ENCODE measurements around the gene HCST. TPM values are rescaled to one million over a fixed set of nuclear protein-coding genes. Genes with fewer than 3 reads are reported as not detected.

Gene HCST
- total RNA-seq, 6 experiments from 2014 or later, result 0.96 to 4.1 (median 1.2) TPM

- DNase-seq, result no peak
- Mint-ChIP-seq H3K9me3 (no peaks in the 10 kb centered on the region), H3K36me3 (ENCODE audit: low read depth) (no peaks in the 10 kb centered on the region), H3K4me1 (ENCODE audit: low read depth) (no peaks in the 10 kb centered on the region), H3K27ac (no peak overlapping the region), H3K4me3 (no peak overlapping the region), H3K27me3 (ENCODE audit: insufficient read depth) (peaks cover 41% of the 10 kb centered on the region)
- TF ChIP-seq, protein P1, sequence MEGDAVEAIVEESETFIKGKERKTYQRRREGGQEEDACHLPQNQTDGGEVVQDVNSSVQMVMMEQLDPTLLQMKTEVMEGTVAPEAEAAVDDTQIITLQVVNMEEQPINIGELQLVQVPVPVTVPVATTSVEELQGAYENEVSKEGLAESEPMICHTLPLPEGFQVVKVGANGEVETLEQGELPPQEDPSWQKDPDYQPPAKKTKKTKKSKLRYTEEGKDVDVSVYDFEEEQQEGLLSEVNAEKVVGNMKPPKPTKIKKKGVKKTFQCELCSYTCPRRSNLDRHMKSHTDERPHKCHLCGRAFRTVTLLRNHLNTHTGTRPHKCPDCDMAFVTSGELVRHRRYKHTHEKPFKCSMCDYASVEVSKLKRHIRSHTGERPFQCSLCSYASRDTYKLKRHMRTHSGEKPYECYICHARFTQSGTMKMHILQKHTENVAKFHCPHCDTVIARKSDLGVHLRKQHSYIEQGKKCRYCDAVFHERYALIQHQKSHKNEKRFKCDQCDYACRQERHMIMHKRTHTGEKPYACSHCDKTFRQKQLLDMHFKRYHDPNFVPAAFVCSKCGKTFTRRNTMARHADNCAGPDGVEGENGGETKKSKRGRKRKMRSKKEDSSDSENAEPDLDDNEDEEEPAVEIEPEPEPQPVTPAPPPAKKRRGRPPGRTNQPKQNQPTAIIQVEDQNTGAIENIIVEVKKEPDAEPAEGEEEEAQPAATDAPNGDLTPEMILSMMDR (IDR thresholded peaks at IDR 0.05), result no peak
Measured at GRCh38 chr19:35860436-35860817, 41.9 kb upstream of the HCST start.

DNA sequence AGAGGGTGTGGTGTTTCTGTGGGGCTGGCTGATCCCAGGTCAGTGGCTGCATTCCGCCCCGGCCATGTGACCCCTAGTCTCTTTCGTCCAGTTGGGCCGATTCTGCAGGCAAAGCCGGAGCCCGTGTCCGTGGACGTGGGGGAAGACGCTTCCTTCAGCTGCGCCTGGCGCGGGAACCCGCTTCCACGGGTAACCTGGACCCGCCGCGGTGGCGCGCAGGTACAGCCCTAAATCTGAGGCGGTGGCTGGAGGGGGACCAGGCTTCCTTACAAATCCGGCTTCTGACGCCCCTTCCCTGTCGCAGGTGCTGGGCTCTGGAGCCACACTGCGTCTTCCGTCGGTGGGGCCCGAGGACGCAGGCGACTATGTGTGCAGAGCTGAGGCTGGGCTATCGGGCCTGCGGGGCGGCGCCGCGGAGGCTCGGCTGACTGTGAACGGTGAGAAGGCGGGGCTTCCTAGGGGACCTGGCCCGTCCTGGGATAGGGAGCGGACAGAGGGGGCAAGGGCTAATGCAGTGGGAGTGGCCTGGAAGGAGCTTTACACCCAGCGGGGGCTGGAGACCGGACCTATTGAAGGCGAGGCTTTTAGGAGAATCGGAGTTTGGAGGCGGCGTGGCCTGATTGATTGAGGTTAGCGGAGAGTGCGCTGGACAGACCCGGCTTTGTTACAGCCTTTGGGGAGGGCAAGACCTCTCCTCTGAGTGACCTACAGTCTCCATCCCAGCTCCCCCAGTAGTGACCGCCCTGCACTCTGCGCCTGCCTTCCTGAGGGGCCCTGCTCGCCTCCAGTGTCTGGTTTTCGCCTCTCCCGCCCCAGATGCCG, 41.3 kb upstream of the HCST start:
- no peak overlapping the region for H3K4me3 Mint-ChIP-seq
- TF ChIP-seq, protein P1 (IDR thresholded peaks at IDR 0.05), result no peak

DNA sequence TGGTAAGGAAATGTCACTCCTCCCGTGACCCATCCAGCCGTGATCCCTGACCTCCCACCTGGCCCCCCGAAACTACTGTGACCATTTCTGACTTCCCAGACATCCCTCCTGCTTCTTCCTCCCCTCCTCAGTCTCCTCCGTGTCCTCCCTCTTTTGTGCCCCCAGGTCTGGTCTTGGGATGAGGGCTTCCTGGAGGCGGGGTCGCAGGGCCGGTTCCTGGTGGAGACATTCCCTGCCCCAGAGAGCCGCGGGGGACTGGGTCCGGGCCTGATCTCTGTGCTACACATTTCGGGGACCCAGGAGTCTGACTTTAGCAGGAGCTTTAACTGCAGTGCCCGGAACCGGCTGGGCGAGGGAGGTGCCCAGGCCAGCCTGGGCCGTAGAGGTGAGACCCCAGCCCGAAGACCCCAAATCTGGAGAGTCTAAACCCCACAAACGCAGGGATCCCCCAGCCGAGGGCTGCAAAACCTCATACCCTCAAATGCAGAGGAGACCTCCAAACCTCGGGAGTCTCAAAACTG, 40.6 kb upstream of the HCST start:
- DNase-seq, result no peak
- Mint-ChIP-seq H3K36me3 (ENCODE audit: low read depth) (no peaks in the 10 kb centered on the region), H3K27ac (no peak overlapping the region), H3K4me1 (ENCODE audit: low read depth) (no peaks in the 10 kb centered on the region), H3K4me3 (no peak overlapping the region), H3K9me3 (no peaks in the 10 kb centered on the region), H3K27me3 (ENCODE audit: insufficient read depth) (peaks cover 48% of the 10 kb centered on the region)
- TF ChIP-seq, protein P1 (IDR thresholded peaks at IDR 0.05), result no peak

More for the DNA sequence above, 41.3 kb upstream of the HCST start:
- no peaks in the 10 kb centered on the region for H3K4me1 Mint-ChIP-seq (ENCODE audit: low read depth)
- no peaks in the 10 kb centered on the region for H3K9me3 Mint-ChIP-seq
- no peaks in the 10 kb centered on the region for H3K36me3 Mint-ChIP-seq (ENCODE audit: low read depth)
- no peak for DNase-seq
- no peak overlapping the region for H3K27ac Mint-ChIP-seq
- H3K27me3 Mint-ChIP-seq (ENCODE audit: insufficient read depth), result peaks cover 43% of the 10 kb centered on the region

DNA sequence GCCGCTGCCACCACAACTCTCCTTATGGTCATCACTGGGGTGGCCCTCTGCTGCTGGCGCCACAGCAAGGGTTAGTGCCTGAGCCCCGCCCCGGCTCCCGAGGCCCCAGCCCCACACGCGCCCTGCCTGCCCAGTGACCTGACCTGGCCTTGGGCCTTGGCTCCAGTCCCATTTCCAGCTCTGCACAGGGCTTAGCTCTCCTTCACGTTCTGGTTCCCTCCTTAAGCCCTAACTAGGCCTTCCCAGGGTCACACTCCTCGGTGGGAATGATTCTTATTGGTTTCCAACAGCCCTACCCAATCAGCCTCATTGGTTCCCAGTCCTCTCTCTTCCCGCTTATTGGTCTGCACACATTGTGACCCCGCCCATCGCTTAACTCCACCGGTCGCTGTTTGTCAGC, 39.8 kb upstream of the HCST start:
- Mint-ChIP-seq H3K9me3 (no peaks in the 10 kb centered on the region), H3K4me3 (no peak overlapping the region), H3K27me3 (ENCODE audit: insufficient read depth) (peaks cover 49% of the 10 kb centered on the region), H3K27ac (no peak overlapping the region), H3K36me3 (ENCODE audit: low read depth) (no peaks in the 10 kb centered on the region), H3K4me1 (ENCODE audit: low read depth) (no peaks in the 10 kb centered on the region)
- no peak for DNase-seq
- TF ChIP-seq, protein P1 (IDR thresholded peaks at IDR 0.05), result no peak

- DNase-seq, result no peak
- H3K36me3 Mint-ChIP-seq (ENCODE audit: low read depth), result no peaks in the 10 kb centered on the region
- no peak overlapping the region for H3K27ac Mint-ChIP-seq
- no peaks in the 10 kb centered on the region for H3K4me1 Mint-ChIP-seq (ENCODE audit: low read depth)
- TF ChIP-seq, protein P1 (IDR thresholded peaks at IDR 0.05), result no peak
- H3K9me3 Mint-ChIP-seq, result no peaks in the 10 kb centered on the region
- H3K4me3 Mint-ChIP-seq, result no peak overlapping the region
- H3K27me3 Mint-ChIP-seq (ENCODE audit: insufficient read depth), result peaks cover 52% of the 10 kb centered on the region
Measured at GRCh38 chr19:35863018-35863417, 39.3 kb upstream of the HCST start.

Data from HFFc6 (cell line).